ENCODE results near the gene NKAIN2.

DNA sequence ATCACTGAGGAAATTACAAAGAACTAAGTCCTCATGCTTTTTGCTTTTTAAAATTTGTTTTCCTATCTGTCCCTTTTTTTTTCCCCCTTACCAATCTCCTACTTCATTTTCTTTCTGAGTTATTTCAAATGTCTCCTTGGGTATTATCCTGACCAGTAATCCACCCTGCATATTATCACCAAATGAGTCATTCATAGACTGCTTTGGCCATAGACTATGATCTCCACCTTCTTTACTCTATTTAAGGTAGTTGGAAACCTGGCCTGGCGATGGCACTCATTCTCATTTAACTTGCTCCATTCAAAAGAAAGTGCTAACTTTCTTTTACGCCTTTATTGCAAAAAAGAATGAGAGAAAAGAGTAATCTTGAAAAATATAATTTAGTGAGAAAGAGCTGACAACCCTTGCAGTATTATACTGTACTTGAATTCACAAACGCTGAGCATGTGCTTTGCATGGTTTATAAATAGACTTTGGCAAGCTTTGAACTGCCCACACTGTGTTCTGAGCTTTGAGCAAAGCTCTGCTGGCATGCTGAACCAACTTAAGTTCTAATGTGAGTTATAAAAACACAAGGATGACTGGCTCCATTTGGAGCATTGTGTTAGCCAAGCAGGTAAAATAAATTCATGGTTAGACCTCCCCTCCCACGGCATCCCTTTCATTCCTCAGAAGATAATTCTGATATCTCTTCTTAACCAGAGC lies 198.9 kb downstream of the NKAIN2 start:
- no peak for TF ChIP-seq EZH2 (optimal IDR thresholded peaks at IDR 0.05; ENCODE audit: low read depth, low read length)
- TF ChIP-seq, protein P1, sequence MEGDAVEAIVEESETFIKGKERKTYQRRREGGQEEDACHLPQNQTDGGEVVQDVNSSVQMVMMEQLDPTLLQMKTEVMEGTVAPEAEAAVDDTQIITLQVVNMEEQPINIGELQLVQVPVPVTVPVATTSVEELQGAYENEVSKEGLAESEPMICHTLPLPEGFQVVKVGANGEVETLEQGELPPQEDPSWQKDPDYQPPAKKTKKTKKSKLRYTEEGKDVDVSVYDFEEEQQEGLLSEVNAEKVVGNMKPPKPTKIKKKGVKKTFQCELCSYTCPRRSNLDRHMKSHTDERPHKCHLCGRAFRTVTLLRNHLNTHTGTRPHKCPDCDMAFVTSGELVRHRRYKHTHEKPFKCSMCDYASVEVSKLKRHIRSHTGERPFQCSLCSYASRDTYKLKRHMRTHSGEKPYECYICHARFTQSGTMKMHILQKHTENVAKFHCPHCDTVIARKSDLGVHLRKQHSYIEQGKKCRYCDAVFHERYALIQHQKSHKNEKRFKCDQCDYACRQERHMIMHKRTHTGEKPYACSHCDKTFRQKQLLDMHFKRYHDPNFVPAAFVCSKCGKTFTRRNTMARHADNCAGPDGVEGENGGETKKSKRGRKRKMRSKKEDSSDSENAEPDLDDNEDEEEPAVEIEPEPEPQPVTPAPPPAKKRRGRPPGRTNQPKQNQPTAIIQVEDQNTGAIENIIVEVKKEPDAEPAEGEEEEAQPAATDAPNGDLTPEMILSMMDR (IDR thresholded peaks at IDR 0.05; ENCODE audit: low read length), result no peak
